OCI-LY1 (cell line): ENCODE data around the gene ERN2.

Experiments
- EZH2 ChIP-seq: fragments of 200-600 bp; sonication (generic), shearing (Covaris generic); IDR thresholded peaks from 2 replicates; pipeline ENCODE4 v1.8.0; 2017; ENCODE audit warnings: borderline replicate concordance, mixed run types, mild to moderate bottlenecking, antibody characterized with exemption, low read length, moderate library complexity, mixed read lengths
- TF ChIP-seq, protein P1 (sequence below): fragments of 200-600 bp; sonication (generic), shearing (Covaris generic); IDR thresholded peaks from 2 replicates; pipeline ENCODE4 v1.5.1; 2017; ENCODE audit warnings: mild to moderate bottlenecking, antibody characterized with exemption, low read length, moderate library complexity, mixed read lengths

DNA sequence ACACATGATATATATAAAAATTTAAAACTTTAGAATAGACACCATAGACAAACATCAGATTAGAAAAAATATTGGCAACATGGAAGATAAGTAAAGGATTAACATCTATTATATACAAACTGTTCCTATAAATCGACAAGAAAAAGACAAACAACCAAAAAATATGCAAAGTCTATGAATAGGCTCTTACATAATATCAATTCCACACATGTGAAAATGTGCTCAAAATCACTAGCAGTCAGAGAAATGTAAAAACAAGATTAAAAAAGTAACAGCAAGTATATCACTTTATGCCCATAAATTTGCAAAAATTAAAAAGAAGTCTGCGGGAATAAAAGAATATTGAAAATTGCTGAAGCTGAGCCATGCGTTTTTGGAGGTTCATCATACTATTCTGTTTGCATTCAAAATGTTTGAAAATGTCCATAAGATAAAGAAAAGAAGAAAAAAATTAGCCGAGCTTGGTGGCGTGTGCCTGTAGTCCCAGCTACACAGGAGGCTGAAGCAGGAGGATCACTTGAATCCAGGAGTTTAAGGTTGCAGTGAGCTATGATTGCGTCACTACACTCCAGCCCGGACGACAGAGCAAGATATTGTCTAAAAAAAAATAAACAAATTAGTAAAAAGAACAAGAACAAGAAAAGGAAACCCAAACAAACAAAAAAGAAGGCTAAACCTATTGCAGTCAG lies 11.2 kb upstream of the ERN2 start:
- TF ChIP-seq, protein P1, sequence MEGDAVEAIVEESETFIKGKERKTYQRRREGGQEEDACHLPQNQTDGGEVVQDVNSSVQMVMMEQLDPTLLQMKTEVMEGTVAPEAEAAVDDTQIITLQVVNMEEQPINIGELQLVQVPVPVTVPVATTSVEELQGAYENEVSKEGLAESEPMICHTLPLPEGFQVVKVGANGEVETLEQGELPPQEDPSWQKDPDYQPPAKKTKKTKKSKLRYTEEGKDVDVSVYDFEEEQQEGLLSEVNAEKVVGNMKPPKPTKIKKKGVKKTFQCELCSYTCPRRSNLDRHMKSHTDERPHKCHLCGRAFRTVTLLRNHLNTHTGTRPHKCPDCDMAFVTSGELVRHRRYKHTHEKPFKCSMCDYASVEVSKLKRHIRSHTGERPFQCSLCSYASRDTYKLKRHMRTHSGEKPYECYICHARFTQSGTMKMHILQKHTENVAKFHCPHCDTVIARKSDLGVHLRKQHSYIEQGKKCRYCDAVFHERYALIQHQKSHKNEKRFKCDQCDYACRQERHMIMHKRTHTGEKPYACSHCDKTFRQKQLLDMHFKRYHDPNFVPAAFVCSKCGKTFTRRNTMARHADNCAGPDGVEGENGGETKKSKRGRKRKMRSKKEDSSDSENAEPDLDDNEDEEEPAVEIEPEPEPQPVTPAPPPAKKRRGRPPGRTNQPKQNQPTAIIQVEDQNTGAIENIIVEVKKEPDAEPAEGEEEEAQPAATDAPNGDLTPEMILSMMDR: no peak
- TF ChIP-seq EZH2: no peak
